OCI-LY7 (cell line): ENCODE measurements around the gene NBL1.

Source experiments
- EZH2phosphoT487 ChIP-seq: fragments of 200-600 bp; sonication (generic); IDR thresholded peaks from 2 replicates; pipeline ENCODE4 v1.6.1; 2018; ENCODE audit warnings: low read depth, borderline replicate concordance, mild to moderate bottlenecking, mixed run types, antibody characterized with exemption, low read length, moderate library complexity, mixed read lengths
- TF ChIP-seq, protein P1 (sequence below): fragments of 200-600 bp; sonication (generic); conservative IDR thresholded peaks from 2 replicates; pipeline ENCODE4 v1.5.1; 2014; ENCODE audit warnings: mild to moderate bottlenecking, antibody characterized with exemption, low read length, moderate library complexity, mixed read lengths

DNA sequence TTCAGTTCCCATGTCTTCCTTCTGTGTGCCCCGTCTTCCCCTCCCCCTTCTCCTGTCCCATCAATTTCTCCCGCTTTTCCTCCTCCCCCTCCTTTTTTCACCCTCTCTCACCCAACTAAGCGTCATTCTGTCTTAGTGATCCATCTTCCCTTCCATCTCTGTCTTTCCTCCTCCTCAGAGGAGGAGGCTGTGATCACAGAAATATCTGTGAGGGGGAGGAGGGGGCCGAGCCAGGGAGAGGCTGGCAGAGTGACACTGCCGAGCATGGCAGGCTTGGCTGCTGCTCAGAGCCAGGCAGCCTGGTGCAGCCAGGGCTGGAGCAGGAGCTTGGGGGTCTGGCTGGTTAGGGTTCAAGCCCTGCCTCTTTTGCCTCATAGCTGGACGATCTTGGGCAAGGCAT, 28.1 kb downstream of the NBL1 start:
- TF ChIP-seq, protein P1, sequence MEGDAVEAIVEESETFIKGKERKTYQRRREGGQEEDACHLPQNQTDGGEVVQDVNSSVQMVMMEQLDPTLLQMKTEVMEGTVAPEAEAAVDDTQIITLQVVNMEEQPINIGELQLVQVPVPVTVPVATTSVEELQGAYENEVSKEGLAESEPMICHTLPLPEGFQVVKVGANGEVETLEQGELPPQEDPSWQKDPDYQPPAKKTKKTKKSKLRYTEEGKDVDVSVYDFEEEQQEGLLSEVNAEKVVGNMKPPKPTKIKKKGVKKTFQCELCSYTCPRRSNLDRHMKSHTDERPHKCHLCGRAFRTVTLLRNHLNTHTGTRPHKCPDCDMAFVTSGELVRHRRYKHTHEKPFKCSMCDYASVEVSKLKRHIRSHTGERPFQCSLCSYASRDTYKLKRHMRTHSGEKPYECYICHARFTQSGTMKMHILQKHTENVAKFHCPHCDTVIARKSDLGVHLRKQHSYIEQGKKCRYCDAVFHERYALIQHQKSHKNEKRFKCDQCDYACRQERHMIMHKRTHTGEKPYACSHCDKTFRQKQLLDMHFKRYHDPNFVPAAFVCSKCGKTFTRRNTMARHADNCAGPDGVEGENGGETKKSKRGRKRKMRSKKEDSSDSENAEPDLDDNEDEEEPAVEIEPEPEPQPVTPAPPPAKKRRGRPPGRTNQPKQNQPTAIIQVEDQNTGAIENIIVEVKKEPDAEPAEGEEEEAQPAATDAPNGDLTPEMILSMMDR, result no peak
- TF ChIP-seq EZH2phosphoT487, result no peak
